K562 (cell line): ENCODE data around the gene UQCRHL. TPM values are rescaled to one million over a fixed set of nuclear protein-coding genes. Genes with fewer than 3 reads are reported as not detected.
A peak's percentile ranks its signal among the peaks of the same experiment; 100 is the strongest.

Experiments used
- BCOR ChIP-seq: fragments of 450-650 bp; IDR thresholded peaks from 2 replicates; pipeline ENCODE4 v1.6.1; 2016
- CREB1 ChIP-seq, 2 experiments: sonication (generic) in 1 of 2; formaldehyde crosslinking in 1 of 2; IDR thresholded peaks; 2 replicates each; pipeline versions ENCODE4 v1.6.1 to v1.8.0; 2012 to 2022; ENCODE audit warnings: inconsistent platforms in 1 of 2, mild to moderate bottlenecking in 1 of 2, missing genetic modification reagents in 1 of 2, moderate library complexity in 1 of 2
- EHMT2 ChIP-seq: fragments of 450-650 bp; IDR thresholded peaks from 2 replicates; pipeline ENCODE4 v1.6.1; 2018; ENCODE audit warnings: antibody characterized with exemption
- GATAD2B ChIP-seq: fragments of 450-650 bp; IDR thresholded peaks from 2 replicates; pipeline ENCODE4 v1.6.1; 2017; ENCODE audit warnings: mild to moderate bottlenecking, borderline replicate concordance
- GTF2E2 ChIP-seq: fragments of 200-800 bp; sonication (Bioruptor generic); IDR thresholded peaks from 2 replicates; pipeline ENCODE4 v1.6.1; 2016; ENCODE audit warnings: missing genetic modification characterization, missing compliant biosample characterization
- HMGN3 ChIP-seq: IDR thresholded peaks from 2 replicates; pipeline ENCODE4 v1.6.1; 2011; ENCODE audit warnings: borderline replicate concordance, low read depth, mild to moderate bottlenecking, mixed read lengths, low read length; ENCODE audit not compliant: insufficient read length; ENCODE audit errors: extremely low read depth
- MCM2 ChIP-seq: fragments of 450-650 bp; IDR thresholded peaks from 2 replicates; pipeline ENCODE4 v1.6.1; 2017; ENCODE audit warnings: low read depth, mild to moderate bottlenecking
- POLR3G ChIP-seq: IDR thresholded peaks from 2 replicates; pipeline ENCODE4 v1.6.1; 2011; ENCODE audit not compliant: insufficient read length, insufficient replicate concordance; ENCODE audit errors: extremely low read depth
- RBFOX2 ChIP-seq: fragments of 200-400 bp; formaldehyde crosslinking; IDR thresholded peaks from 2 replicates; pipeline ENCODE4 v1.6.1; 2017; ENCODE audit warnings: low read depth, mild to moderate bottlenecking, low read length, moderate library complexity
- SMAD3 ChIP-seq: fragments of 450-650 bp; formaldehyde crosslinking; conservative IDR thresholded peaks from 2 replicates; pipeline ENCODE4 v1.4.0; 2020; ENCODE audit warnings: mild to moderate bottlenecking
- TBL1XR1 ChIP-seq, 2 experiments: IDR thresholded peaks; 2 replicates each; pipeline ENCODE4 v1.6.1; 2012; ENCODE audit warnings: improper control_type of control experiment in 2 of 2, low read length in 2 of 2, mild to moderate bottlenecking in 1 of 2
- ZBTB7A ChIP-seq: IDR thresholded peaks from 2 replicates; pipeline ENCODE4 v1.6.1; 2011; ENCODE audit warnings: low read depth, mild to moderate bottlenecking, low read length, moderate library complexity, borderline replicate concordance; ENCODE audit not compliant: control insufficient read depth
- ZNF24 ChIP-seq: fragments of 450-650 bp; IDR thresholded peaks from 2 replicates; pipeline ENCODE4 v1.6.1; 2016
- polyA plus RNA-seq, 8 experiments: library from polyadenylated mRNA; depleted of rRNA in 4 of 8; stranded (reverse) in 5 of 8; unstranded in 3 of 8; fragments of >200 nt; fragmentation: Nextera tagmentation in 2 of 8; fragmentation: Illumina TruSeq in 1 of 8; extraction: Ambion mirVana in 2 of 8; extraction: Trizol in 1 of 8; gene quantifications; 2 replicates each; pipeline versions ENCODE4 v1.2.1 to v1.2.3, GENCODE V29; 2011 to 2014; ENCODE audit warnings: inconsistent platforms in 1 of 8, missing spikeins in 1 of 8
- total RNA-seq, 7 experiments: library from RNA; depleted of rRNA in 6 of 7; stranded (reverse); fragments of >200 nt in 6 of 7; fragmentation: Illumina TruSeq in 2 of 7; extraction: Trizol in 2 of 7; gene quantifications; 2 replicates each; pipeline versions ENCODE4 v1.2.1 to v1.2.3, GENCODE V29; 2011 to 2021; ENCODE audit warnings: low replicate concordance in 1 of 7
- TF ChIP-seq, protein P1 (sequence below), 3 experiments: fragments of 200-800 bp in 1 of 3; fragments of 250-450 bp in 1 of 3; fragments of 450-650 bp in 1 of 3; sonication (Bioruptor Pico) in 1 of 3; sonication (Bioruptor generic) in 1 of 3; formaldehyde crosslinking in 1 of 3; IDR thresholded peaks; 2 replicates each; pipeline versions ENCODE4 v1.6.1 to v1.8.0; 2016 to 2022; ENCODE audit warnings: mild to moderate bottlenecking in 2 of 3, missing genetic modification characterization in 2 of 3, missing compliant biosample characterization in 1 of 3, moderate library complexity in 1 of 3
- TF ChIP-seq, protein P2 (sequence below): sonication (generic); formaldehyde crosslinking; IDR thresholded peaks from 2 replicates; pipeline ENCODE4 v1.8.0; 2022; ENCODE audit warnings: missing genetic modification reagents, mild to moderate bottlenecking, moderate library complexity, borderline replicate concordance
- TF ChIP-seq, protein P3 (sequence below): fragments of 450-650 bp; IDR thresholded peaks from 2 replicates; pipeline ENCODE4 v1.6.1; 2014; ENCODE audit warnings: low read depth, mild to moderate bottlenecking, moderate library complexity, borderline replicate concordance
- TF ChIP-seq, protein P4 (sequence below), 2 experiments: IDR thresholded peaks; 2 replicates each; pipeline ENCODE4 v1.6.1; 2012; ENCODE audit warnings: improper control_type of control experiment in 2 of 2, low read depth in 2 of 2, low read length in 2 of 2, borderline replicate concordance in 1 of 2

The UQCRHL gene
- total and polyA plus RNA-seq, 9 of the 15 experiments (the other 6 are each of a cell fraction or from before 2014, with no cell fraction given): 5.1 to 41.3 (median 21.8) TPM

DNA sequence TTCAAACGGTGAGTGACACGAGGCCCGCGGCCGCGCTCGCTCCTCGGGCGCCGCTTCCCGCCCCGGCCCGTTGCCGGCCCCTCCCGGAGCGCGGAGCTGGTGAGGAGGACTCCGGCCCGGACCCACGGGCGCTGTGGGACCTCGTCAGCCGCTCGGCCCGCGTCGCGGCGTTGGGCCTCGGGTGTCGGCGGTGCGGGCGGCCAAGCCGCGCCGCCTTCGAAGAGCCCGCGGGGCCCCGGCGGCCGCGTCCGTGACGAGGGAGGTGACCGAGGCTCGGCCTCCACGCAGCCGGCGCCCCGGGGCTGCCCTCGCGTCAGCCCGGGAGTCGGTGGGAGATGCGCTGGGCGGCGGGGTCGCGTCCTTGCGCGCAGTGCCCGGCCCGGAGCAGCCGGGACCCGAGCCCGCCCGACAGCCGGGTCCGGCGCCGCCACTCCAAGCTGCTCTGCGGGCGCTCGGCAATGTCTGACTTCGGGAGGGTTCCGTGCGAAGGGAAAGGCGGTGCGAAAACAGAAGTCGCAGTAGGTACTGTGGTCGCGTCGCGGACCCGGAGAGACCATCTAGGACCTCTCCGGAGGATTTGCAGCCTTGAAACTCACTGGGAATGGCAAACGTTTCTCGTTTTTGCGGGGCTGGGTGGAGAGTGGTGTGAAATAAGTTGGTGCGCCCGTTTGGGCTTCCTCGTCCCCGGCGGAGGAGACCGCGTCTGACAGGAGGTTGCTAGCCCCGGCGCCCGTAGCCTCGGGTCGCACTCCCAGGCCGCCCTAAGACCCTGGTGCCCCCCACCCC is 40.9 kb upstream of the UQCRHL start (continued):
- TF ChIP-seq, protein P1, sequence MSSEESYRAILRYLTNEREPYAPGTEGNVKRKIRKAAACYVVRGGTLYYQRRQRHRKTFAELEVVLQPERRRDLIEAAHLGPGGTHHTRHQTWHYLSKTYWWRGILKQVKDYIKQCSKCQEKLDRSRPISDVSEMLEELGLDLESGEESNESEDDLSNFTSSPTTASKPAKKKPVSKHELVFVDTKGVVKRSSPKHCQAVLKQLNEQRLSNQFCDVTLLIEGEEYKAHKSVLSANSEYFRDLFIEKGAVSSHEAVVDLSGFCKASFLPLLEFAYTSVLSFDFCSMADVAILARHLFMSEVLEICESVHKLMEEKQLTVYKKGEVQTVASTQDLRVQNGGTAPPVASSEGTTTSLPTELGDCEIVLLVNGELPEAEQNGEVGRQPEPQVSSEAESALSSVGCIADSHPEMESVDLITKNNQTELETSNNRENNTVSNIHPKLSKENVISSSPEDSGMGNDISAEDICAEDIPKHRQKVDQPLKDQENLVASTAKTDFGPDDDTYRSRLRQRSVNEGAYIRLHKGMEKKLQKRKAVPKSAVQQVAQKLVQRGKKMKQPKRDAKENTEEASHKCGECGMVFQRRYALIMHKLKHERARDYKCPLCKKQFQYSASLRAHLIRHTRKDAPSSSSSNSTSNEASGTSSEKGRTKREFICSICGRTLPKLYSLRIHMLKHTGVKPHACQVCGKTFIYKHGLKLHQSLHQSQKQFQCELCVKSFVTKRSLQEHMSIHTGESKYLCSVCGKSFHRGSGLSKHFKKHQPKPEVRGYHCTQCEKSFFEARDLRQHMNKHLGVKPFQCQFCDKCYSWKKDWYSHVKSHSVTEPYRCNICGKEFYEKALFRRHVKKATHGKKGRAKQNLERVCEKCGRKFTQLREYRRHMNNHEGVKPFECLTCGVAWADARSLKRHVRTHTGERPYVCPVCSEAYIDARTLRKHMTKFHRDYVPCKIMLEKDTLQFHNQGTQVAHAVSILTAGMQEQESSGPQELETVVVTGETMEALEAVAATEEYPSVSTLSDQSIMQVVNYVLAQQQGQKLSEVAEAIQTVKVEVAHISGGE (CRISPR knock-in tag; IDR thresholded peaks at IDR 0.05): peak in 2 of 3 experiments; percentile 32 to 37; a peak in 1 of 6 replicates
- TF ChIP-seq SMAD3 (no peak), EHMT2 (no peak), ZBTB7A (peak; percentile 55; the same call in 1 of the 2 replicates), BCOR (no peak), HMGN3 (peak; percentile 47), TBL1XR1 (IDR thresholded peaks at IDR 0.05; ENCODE audit: low read length in 2 of 2) (peak in 1 of 2 experiments; percentile 79; a peak in 1 of 4 replicates), POLR3G (no peak), RBFOX2 (peak; percentile 61), GATAD2B (peak; percentile 66; the same call in 1 of the 2 replicates), CREB1 (IDR thresholded peaks at IDR 0.05) (no peak; the same call in 1 of the 2 replicates), CREB1 (CRISPR knock-in tag; IDR thresholded peaks at IDR 0.05) (peak; percentile 52; the same call in 1 of the 2 replicates), ZNF24 (no peak), GTF2E2 (tag) (no peak), MCM2 (no peak)
- TF ChIP-seq, protein P2, sequence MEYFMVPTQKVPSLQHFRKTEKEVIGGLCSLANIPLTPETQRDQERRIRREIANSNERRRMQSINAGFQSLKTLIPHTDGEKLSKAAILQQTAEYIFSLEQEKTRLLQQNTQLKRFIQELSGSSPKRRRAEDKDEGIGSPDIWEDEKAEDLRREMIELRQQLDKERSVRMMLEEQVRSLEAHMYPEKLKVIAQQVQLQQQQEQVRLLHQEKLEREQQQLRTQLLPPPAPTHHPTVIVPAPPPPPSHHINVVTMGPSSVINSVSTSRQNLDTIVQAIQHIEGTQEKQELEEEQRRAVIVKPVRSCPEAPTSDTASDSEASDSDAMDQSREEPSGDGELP: 0 out of 2 replicates have a peak, but pooled peaks have one; percentile 25
- TF ChIP-seq, protein P3, sequence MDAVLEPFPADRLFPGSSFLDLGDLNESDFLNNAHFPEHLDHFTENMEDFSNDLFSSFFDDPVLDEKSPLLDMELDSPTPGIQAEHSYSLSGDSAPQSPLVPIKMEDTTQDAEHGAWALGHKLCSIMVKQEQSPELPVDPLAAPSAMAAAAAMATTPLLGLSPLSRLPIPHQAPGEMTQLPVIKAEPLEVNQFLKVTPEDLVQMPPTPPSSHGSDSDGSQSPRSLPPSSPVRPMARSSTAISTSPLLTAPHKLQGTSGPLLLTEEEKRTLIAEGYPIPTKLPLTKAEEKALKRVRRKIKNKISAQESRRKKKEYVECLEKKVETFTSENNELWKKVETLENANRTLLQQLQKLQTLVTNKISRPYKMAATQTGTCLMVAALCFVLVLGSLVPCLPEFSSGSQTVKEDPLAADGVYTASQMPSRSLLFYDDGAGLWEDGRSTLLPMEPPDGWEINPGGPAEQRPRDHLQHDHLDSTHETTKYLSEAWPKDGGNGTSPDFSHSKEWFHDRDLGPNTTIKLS: peak; percentile 15; the same call in 1 of the 2 replicates
- TF ChIP-seq, protein P4, sequence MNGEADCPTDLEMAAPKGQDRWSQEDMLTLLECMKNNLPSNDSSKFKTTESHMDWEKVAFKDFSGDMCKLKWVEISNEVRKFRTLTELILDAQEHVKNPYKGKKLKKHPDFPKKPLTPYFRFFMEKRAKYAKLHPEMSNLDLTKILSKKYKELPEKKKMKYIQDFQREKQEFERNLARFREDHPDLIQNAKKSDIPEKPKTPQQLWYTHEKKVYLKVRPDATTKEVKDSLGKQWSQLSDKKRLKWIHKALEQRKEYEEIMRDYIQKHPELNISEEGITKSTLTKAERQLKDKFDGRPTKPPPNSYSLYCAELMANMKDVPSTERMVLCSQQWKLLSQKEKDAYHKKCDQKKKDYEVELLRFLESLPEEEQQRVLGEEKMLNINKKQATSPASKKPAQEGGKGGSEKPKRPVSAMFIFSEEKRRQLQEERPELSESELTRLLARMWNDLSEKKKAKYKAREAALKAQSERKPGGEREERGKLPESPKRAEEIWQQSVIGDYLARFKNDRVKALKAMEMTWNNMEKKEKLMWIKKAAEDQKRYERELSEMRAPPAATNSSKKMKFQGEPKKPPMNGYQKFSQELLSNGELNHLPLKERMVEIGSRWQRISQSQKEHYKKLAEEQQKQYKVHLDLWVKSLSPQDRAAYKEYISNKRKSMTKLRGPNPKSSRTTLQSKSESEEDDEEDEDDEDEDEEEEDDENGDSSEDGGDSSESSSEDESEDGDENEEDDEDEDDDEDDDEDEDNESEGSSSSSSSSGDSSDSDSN (IDR thresholded peaks at IDR 0.05; ENCODE audit: borderline replicate concordance in 1 of 2, low read depth in 2 of 2, low read length in 2 of 2): peak; percentile 76 to 79; a peak in 3 of 4 replicates
